ENCODE measurements around the gene ANO7.

ANO7 gene

DNA sequence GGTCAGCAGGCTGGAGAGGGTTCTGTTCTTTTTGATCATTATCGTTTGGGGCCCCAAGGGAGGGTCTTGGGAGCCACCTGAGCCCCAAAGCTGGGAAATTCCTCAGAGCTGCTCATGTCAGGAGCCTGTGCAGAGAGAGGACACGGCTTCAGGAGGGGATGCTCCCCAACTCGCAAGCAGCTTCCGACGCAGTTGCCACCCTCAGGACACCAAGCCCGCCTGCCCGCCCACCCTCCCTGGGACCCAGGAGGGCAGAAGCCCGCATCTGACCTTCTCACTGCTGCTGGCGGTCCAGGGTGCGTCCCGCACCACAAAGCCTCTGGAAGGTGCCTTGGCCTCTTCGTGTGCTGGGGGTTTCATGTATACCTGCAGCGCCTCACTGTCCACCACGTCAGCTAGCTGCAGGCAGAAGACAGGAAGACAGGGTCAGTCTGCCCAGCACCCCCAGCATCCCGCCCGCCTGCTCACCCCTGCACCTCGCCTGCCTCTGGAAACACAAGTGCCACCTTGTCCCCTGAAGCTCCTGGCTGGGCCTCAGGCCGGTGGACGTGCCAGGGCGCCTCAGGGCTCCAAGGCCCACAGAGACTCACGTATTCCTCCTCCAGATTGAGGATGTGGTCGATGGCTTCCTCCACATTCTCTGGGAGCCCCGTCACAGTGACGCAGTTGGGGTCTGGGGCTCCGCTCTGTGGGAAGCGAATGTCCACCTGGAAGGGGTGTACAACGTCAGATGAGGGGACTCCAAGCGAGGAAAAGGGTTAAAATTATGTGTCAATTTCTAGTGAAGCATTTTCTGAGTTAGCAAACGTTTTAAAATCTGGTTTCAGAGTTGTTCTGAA lies 41.3 kb downstream of the ANO7 start:
- no peaks in the 10 kb centered on the region for H3K9me3 ChIP-seq (replicated peaks; ENCODE audit: insufficient read depth, low read length)
- H3K27ac ChIP-seq (ENCODE audit: low read length): no peak overlapping the region
- H3K9ac ChIP-seq (ENCODE audit: low read length): no peak overlapping the region
- H3K79me2 ChIP-seq (ENCODE audit: low read length): no peaks in the 10 kb centered on the region
- no peaks in the 10 kb centered on the region for H3K27me3 ChIP-seq (replicated peaks; ENCODE audit: insufficient read depth, low read length)
- H2AFZ ChIP-seq (ENCODE audit: low read length): no peak overlapping the region
- H3K4me3 ChIP-seq (ENCODE audit: low read length): no peak overlapping the region
- no peak for TF ChIP-seq EZH2 (optimal IDR thresholded peaks at IDR 0.05; ENCODE audit: low read depth, low read length)
- TF ChIP-seq, protein P1, sequence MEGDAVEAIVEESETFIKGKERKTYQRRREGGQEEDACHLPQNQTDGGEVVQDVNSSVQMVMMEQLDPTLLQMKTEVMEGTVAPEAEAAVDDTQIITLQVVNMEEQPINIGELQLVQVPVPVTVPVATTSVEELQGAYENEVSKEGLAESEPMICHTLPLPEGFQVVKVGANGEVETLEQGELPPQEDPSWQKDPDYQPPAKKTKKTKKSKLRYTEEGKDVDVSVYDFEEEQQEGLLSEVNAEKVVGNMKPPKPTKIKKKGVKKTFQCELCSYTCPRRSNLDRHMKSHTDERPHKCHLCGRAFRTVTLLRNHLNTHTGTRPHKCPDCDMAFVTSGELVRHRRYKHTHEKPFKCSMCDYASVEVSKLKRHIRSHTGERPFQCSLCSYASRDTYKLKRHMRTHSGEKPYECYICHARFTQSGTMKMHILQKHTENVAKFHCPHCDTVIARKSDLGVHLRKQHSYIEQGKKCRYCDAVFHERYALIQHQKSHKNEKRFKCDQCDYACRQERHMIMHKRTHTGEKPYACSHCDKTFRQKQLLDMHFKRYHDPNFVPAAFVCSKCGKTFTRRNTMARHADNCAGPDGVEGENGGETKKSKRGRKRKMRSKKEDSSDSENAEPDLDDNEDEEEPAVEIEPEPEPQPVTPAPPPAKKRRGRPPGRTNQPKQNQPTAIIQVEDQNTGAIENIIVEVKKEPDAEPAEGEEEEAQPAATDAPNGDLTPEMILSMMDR (IDR thresholded peaks at IDR 0.05; ENCODE audit: low read length): no peak
- TF ChIP-seq EZH2phosphoT487 (IDR thresholded peaks at IDR 0.05; ENCODE audit: low read length): no peak
- H3K4me1 ChIP-seq (ENCODE audit: low read length): no peaks in the 10 kb centered on the region
- DNase-seq: no peak
- H3K36me3 ChIP-seq (replicated peaks; ENCODE audit: insufficient read depth, low read length): no peaks in the 10 kb centered on the region; the same call in 1 of the 2 replicates
- H3K9me2 ChIP-seq (replicated peaks; ENCODE audit: insufficient read depth, low read length): no peaks in the 10 kb centered on the region
- no peaks in the 10 kb centered on the region for H4K20me1 ChIP-seq (ENCODE audit: insufficient read depth, low read length)
- H3F3A ChIP-seq (ENCODE audit: insufficient read depth, low read length): no peaks in the 10 kb centered on the region
- no peak overlapping the region for H3K4me2 ChIP-seq (ENCODE audit: low read depth, low read length)

DNA sequence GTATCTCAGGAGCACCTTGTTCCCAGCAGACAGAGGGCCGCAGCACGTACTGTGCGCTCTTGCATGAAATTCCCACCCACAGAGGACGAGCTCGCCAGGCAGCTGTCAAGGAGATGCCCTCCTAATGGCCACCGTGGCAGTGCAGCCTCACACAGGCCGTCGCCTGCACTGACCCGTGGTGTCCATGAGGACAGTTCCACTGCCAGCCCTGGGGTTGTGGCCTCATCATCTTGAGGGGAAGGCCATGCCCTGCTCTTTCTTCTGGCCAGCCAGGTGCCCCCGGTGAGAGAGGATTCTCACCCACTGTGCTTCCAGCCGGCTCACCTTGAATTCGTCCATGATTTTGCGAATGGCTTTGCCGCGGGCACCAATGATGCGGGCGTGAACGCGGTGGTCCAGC lies 42.0 kb downstream of the ANO7 start:
- no peak for DNase-seq
- H2AFZ ChIP-seq (ENCODE audit: low read length): no peak overlapping the region
- no peaks in the 10 kb centered on the region for H3K9me3 ChIP-seq (replicated peaks; ENCODE audit: insufficient read depth, low read length)
- H4K20me1 ChIP-seq (ENCODE audit: insufficient read depth, low read length): no peaks in the 10 kb centered on the region
- no peaks in the 10 kb centered on the region for H3K27me3 ChIP-seq (replicated peaks; ENCODE audit: insufficient read depth, low read length)
- H3K9me2 ChIP-seq (replicated peaks; ENCODE audit: insufficient read depth, low read length): no peaks in the 10 kb centered on the region
- no peaks in the 10 kb centered on the region for H3F3A ChIP-seq (ENCODE audit: insufficient read depth, low read length)
- no peaks in the 10 kb centered on the region for H3K79me2 ChIP-seq (ENCODE audit: low read length)
- no peak overlapping the region for H3K4me3 ChIP-seq (ENCODE audit: low read length)
- no peak overlapping the region for H3K27ac ChIP-seq (ENCODE audit: low read length)
- no peak overlapping the region for H3K4me2 ChIP-seq (ENCODE audit: low read depth, low read length)
- TF ChIP-seq EZH2phosphoT487 (IDR thresholded peaks at IDR 0.05; ENCODE audit: low read length): no peak
- no peak for TF ChIP-seq EZH2 (optimal IDR thresholded peaks at IDR 0.05; ENCODE audit: low read depth, low read length)
- TF ChIP-seq, protein P1 (IDR thresholded peaks at IDR 0.05; ENCODE audit: low read length): no peak
- no peaks in the 10 kb centered on the region; the same call in 1 of the 2 replicates for H3K36me3 ChIP-seq (replicated peaks; ENCODE audit: insufficient read depth, low read length)
- H3K9ac ChIP-seq (ENCODE audit: low read length): no peak overlapping the region
- H3K4me1 ChIP-seq (ENCODE audit: low read length): no peaks in the 10 kb centered on the region

DNA sequence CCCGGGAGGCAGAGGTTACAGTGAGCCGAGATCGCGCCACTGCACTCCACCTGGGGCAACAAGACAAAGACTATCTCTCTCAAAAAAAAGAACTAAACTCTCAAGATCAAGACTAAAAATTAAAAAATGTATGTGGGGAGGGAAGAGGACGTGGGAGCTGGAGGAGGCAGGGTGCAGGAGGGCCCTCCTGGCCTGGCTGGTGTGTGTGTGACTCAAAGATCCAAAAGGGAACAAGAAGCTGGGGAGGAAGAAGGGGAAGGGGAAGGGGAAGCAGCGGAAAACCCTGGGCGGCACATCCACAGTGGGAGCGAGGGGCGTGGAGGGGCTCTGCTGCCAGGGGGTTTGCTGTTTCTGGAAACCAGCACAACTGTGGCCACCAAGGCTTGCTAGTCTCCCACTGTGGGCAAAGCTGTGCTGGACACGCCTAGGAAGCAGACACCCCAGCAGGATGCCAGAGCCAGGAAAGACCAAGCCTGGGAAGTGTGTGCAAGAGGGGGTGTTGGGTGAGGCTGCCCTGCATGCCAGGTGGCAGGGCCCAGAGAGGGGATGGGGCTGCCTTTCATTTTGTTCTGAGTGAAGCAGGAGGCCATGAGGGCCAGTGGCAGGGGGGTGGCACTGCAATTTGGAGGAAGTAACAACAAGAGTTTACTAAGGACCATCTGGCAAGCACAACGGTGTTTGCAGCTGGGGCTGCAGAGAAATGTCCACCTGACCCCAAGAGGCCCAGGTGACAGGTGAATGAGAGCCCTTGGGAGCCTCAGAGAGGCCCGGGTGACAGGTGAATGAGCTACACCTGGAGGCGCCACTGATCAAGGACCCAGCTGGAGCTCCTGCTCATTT lies 44.5 kb downstream of the ANO7 start:
- no peaks in the 10 kb centered on the region for H3K9me2 ChIP-seq (replicated peaks; ENCODE audit: insufficient read depth, low read length)
- no peaks in the 10 kb centered on the region; the same call in 1 of the 2 replicates for H3K36me3 ChIP-seq (replicated peaks; ENCODE audit: insufficient read depth, low read length)
- TF ChIP-seq EZH2 (optimal IDR thresholded peaks at IDR 0.05; ENCODE audit: low read depth, low read length) (no peak), EZH2phosphoT487 (IDR thresholded peaks at IDR 0.05; ENCODE audit: low read length) (no peak)
- TF ChIP-seq, protein P1 (IDR thresholded peaks at IDR 0.05; ENCODE audit: low read length): no peak

More for the DNA sequence above, 44.5 kb downstream of the ANO7 start:
- no peaks in the 10 kb centered on the region for H3F3A ChIP-seq (ENCODE audit: insufficient read depth, low read length)
- no peak overlapping the region for H3K27ac ChIP-seq (ENCODE audit: low read length)
- no peaks in the 10 kb centered on the region for H3K27me3 ChIP-seq (replicated peaks; ENCODE audit: insufficient read depth, low read length)
- H2AFZ ChIP-seq (ENCODE audit: low read length): no peak overlapping the region
- H4K20me1 ChIP-seq (ENCODE audit: insufficient read depth, low read length): no peaks in the 10 kb centered on the region
- DNase-seq: no peak
- no peak overlapping the region for H3K4me3 ChIP-seq (ENCODE audit: low read length)
- H3K4me1 ChIP-seq (ENCODE audit: low read length): no peaks in the 10 kb centered on the region
- no peaks in the 10 kb centered on the region for H3K79me2 ChIP-seq (ENCODE audit: low read length)
- H3K9ac ChIP-seq (ENCODE audit: low read length): no peak overlapping the region
- no peaks in the 10 kb centered on the region for H3K9me3 ChIP-seq (replicated peaks; ENCODE audit: insufficient read depth, low read length)
- no peak overlapping the region for H3K4me2 ChIP-seq (ENCODE audit: low read depth, low read length)

Measured in MM.1S (cell line).